NCI-H524 (cell line): Measurements from ENCODE around the gene RBPJL.

Experiments
- DNase-seq, 2 experiments: peaks; one replicate each; lab custom pipeline; 2025; lab: John Stamatoyannopoulos, UW

Gene RBPJL

GRCh38 chr20:45317826-45318225 lies 11.2 kb downstream of the RBPJL start:
- no peak for DNase-seq

GRCh38 chr20:45318386-45318939 lies 11.8 kb downstream of the RBPJL start:
- DNase-seq, result no peak

GRCh38 chr20:45318948-45319347 lies 12.3 kb downstream of the RBPJL start:
- DNase-seq, result no peak

- no peak for DNase-seq
Measured at GRCh38 chr20:45320948-45321595, 14.4 kb downstream of the RBPJL start.

GRCh38 chr20:45322952-45323383 lies 16.3 kb downstream of the RBPJL start:
- DNase-seq, result peak; percentile 50 to 68

GRCh38 chr20:45323731-45324130 lies 17.1 kb downstream of the RBPJL start:
- no peak for DNase-seq

- DNase-seq, result peak in 1 of 2 experiments; percentile 36
Measured at GRCh38 chr20:45325371-45325770, 18.7 kb downstream of the RBPJL start.

- peak; percentile 66 to 89 for DNase-seq
Measured at GRCh38 chr20:45328451-45328850, 21.8 kb downstream of the RBPJL start.

- DNase-seq, result no peak
Measured at GRCh38 chr20:45329497-45330319, 23.1 kb downstream of the RBPJL start.

- DNase-seq, result no peak
Measured at GRCh38 chr20:45330476-45330875, 23.8 kb downstream of the RBPJL start.

GRCh38 chr20:45336530-45337366 lies 30.1 kb downstream of the RBPJL start:
- DNase-seq, result no peak

- DNase-seq, result no peak
Measured at GRCh38 chr20:45337367-45338120, 30.9 kb downstream of the RBPJL start.

GRCh38 chr20:45338121-45339030 lies 31.7 kb downstream of the RBPJL start:
- DNase-seq, result no peak

GRCh38 chr20:45339084-45339483 lies 32.4 kb downstream of the RBPJL start:
- no peak for DNase-seq

GRCh38 chr20:45339799-45340198 lies 33.2 kb downstream of the RBPJL start:
- DNase-seq, result no peak

GRCh38 chr20:45340236-45340847 lies 33.7 kb downstream of the RBPJL start:
- no peak for DNase-seq

GRCh38 chr20:45340951-45341350 lies 34.3 kb downstream of the RBPJL start:
- DNase-seq, result no peak

- no peak for DNase-seq
Measured at GRCh38 chr20:45341579-45341938, 34.9 kb downstream of the RBPJL start.

- no peak for DNase-seq
Measured at GRCh38 chr20:45341939-45342854, 35.6 kb downstream of the RBPJL start.
